ENCODE data around the gene OR52E4.

OR52E4 gene

GRCh38 chr11:5929571-5930368, 49.3 kb downstream of the OR52E4 start:
- no peak for DNase-seq (ENCODE audit: low read depth in 2 of 2)

GRCh38 chr11:5930614-5931013, 50.2 kb downstream of the OR52E4 start:
- DNase-seq (ENCODE audit: low read depth in 2 of 2): no peak

- no peak for DNase-seq (ENCODE audit: low read depth in 2 of 2)
Measured at GRCh38 chr11:5931061-5931460, 50.6 kb downstream of the OR52E4 start.

- DNase-seq (ENCODE audit: low read depth in 2 of 2): no peak
Measured at GRCh38 chr11:5932671-5933070, 52.2 kb downstream of the OR52E4 start.

- no peak for DNase-seq (ENCODE audit: low read depth in 2 of 2)
Measured at GRCh38 chr11:5933116-5933515, 52.7 kb downstream of the OR52E4 start.
